ENCODE results near the gene RNU6-7. TPM values are rescaled to one million over a fixed set of nuclear protein-coding genes. Genes with fewer than 3 reads are reported as not detected.

RNU6-7 gene
- total and polyA plus RNA-seq, 11 donors, result not detected

DNA sequence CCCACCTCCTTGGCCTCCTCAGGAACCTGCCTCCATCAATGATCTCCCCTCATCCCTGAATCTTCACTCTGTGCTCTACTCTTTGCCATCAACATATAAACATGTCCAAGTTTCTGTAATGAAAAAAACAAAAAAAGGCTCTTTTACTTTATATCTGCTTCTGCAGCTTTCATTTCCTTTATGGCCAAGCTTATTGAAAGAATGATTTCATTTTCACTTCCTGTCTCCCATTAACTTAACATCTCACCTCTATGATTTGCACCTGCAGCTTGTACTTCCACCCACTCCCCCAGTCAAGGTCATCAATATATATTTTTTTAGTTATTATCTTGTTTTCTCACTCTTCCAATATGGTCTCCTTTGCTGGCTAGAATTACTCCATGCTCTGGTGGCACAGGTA, 15.6 kb upstream of the RNU6-7 start:
- Histone ChIP-seq H3K27me3 (no peaks in the 10 kb centered on the region), H3K27ac (no peak overlapping the region), H3K4me1 (peaks cover 0 to 6% (median 0%) of the 10 kb centered on the region in 12 donors), H3K9me3 (peaks cover 0 to 18% (median 8%) of the 10 kb centered on the region in 12 donors), H3K4me3 (no peak overlapping the region), H3K36me3 (no peaks in the 10 kb centered on the region)
- TF ChIP-seq, protein P1, sequence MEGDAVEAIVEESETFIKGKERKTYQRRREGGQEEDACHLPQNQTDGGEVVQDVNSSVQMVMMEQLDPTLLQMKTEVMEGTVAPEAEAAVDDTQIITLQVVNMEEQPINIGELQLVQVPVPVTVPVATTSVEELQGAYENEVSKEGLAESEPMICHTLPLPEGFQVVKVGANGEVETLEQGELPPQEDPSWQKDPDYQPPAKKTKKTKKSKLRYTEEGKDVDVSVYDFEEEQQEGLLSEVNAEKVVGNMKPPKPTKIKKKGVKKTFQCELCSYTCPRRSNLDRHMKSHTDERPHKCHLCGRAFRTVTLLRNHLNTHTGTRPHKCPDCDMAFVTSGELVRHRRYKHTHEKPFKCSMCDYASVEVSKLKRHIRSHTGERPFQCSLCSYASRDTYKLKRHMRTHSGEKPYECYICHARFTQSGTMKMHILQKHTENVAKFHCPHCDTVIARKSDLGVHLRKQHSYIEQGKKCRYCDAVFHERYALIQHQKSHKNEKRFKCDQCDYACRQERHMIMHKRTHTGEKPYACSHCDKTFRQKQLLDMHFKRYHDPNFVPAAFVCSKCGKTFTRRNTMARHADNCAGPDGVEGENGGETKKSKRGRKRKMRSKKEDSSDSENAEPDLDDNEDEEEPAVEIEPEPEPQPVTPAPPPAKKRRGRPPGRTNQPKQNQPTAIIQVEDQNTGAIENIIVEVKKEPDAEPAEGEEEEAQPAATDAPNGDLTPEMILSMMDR (IDR thresholded peaks at IDR 0.05), result no peak
- TF ChIP-seq POLR2A (IDR thresholded peaks at IDR 0.05), result no peak
- no peak for ATAC-seq
- DNase-seq, result no peak
- intact Hi-C loops (cut with DNase I), result no loop called here

DNA sequence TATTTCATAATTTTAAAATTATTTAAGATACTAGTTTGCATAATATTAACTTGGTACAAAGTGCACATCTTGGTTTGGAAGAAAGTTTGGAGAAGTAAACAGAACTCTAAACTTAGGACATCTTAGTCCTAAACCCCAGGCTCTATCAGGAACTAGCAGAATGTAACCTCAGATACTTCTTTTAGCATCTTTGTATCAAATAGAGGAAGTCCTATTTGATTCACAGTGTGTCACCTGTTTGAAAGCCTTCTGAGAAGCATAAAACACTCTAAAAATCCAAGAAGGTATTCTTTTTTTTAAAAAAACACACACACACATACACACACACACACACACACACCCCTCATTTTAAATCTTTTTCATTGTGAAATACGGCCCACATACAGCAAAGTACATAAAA, 12.0 kb upstream of the RNU6-7 start:
- 84 to 97% (median 92%) methylated on average over 1 of the region's 1 CpG for WGBS, 4 donors
- no peaks in the 10 kb centered on the region for H3K27me3 ChIP-seq
- no peak for TF ChIP-seq POLR2A (IDR thresholded peaks at IDR 0.05)
- TF ChIP-seq, protein P1 (IDR thresholded peaks at IDR 0.05), result no peak
- DNase-seq, result no peak
- intact Hi-C loops (cut with DNase I), result no loop called here
- no peak overlapping the region for H3K4me3 ChIP-seq
- H3K36me3 ChIP-seq, result no peaks in the 10 kb centered on the region
- no peak overlapping the region for H3K27ac ChIP-seq
- peaks cover 0 to 13% (median 5%) of the 10 kb centered on the region in 12 donors for H3K9me3 ChIP-seq
- H3K4me1 ChIP-seq, result peaks cover 0 to 4% (median 0%) of the 10 kb centered on the region in 12 donors
- no peak for ATAC-seq

DNA sequence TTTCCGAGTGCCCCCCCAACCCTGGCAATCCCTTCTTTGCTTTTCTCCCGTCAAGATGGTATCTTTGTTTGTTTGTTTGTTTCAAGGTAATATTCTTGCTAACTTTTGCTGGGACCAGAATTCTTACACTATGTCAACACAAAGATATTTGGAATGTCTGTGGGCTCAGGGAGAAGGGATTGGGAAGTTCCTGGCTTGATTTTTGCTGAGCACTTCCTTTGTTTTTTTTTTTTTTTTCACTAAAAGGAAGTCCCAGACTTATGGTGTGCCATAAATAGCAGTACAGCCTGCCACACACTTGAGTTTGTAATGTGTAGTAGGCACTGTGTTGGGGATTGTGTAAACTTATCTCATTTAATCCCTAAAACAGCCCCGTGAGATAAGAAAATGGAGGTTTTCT, 11.2 kb upstream of the RNU6-7 start:
- ATAC-seq (peak in 3 of 4 donors; percentile 41), DNase-seq (no peak)
- TF ChIP-seq POLR2A (IDR thresholded peaks at IDR 0.05), result no peak
- TF ChIP-seq, protein P1 (IDR thresholded peaks at IDR 0.05), result no peak
- Histone ChIP-seq H3K4me1 (peaks cover 0 to 4% (median 0%) of the 10 kb centered on the region in 12 donors), H3K27me3 (no peaks in the 10 kb centered on the region), H3K36me3 (no peaks in the 10 kb centered on the region), H3K9me3 (peaks cover 0 to 4% (median 0%) of the 10 kb centered on the region in 12 donors), H3K4me3 (no peak overlapping the region), H3K27ac (no peak overlapping the region)
- intact Hi-C loops (cut with DNase I), result no loop called here
- 47 to 63% (median 55%) methylated on average over 3 of the region's 3 CpGs for WGBS, 4 donors

DNA sequence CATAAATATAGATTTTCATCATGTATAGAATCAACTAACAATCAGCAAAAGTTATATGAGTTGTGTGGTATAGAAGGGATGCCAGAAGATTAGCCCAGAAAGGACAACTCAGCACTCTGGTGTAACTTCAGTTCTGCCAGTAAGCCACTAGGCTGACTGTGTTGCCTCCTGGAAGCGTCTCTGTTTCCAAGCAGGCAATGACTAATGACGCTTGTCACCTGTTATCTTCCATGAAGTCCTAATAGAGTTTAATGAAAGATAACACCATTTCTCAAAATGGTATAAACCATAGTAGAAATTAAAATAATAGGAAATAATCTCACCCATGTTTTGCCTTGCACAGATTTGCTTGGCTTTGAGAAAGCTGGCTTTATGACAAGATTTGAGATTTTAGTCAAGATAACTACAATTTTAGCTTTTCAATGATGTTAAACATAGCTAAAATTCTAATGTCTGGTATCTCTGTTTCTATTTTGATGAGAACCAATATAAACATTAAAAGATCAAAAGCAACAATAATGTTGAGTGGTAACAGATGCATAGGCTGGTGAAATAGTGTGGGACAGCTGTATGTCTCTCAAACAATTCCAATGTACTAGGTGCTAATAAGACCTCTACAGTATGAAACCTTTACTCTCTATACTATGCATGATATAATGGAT, 9.0 kb upstream of the RNU6-7 start:
- intact Hi-C loops (cut with DNase I), result no loop called here
- no peak for DNase-seq
- no peak for TF ChIP-seq POLR2A (IDR thresholded peaks at IDR 0.05)
- TF ChIP-seq, protein P1 (IDR thresholded peaks at IDR 0.05), result no peak
- H3K27ac ChIP-seq, result no peak overlapping the region
- no peak for ATAC-seq
- H3K36me3 ChIP-seq, result no peaks in the 10 kb centered on the region
- 80 to 85% (median 83%) methylated on average over 2 of the region's 2 CpGs for WGBS, 4 donors
- H3K9me3 ChIP-seq, result no peaks in the 10 kb centered on the region
- no peak overlapping the region for H3K4me3 ChIP-seq
- no peaks in the 10 kb centered on the region for H3K27me3 ChIP-seq
- H3K4me1 ChIP-seq, result peaks cover 0 to 4% (median 0%) of the 10 kb centered on the region in 12 donors

All from heart left ventricle (tissue), 16 donors.